ENCODE results near the gene ATP5F1E. TPM values are rescaled to one million over a fixed set of nuclear protein-coding genes. Genes with fewer than 3 reads are reported as not detected.
A peak's percentile ranks its signal among the peaks of the same experiment; 100 is the strongest.

Gene ATP5F1E
- total RNA-seq, 1 donor from 2014 or later = 94.4 TPM

GRCh38 chr20:59010321-59010994 lies 21.7 kb downstream of the ATP5F1E start:
- DNase-seq (ENCODE audit: low read depth) (peak; percentile 36), FAIRE-seq (no peak)
- H4K20me1 ChIP-seq (ENCODE audit: insufficient read depth, low read length) = peaks cover under 1% of the 10 kb centered on the region
- no peaks in the 10 kb centered on the region for H3K9me3 ChIP-seq (ENCODE audit: insufficient read depth, low read depth, low read length)
- peak overlapping the region; percentile 79 for H3K27ac ChIP-seq (ENCODE audit: low read depth, low read length)
- Mint-ChIP-seq H3K9me3 (ENCODE audit: unreplicated experiment) (no peaks in the 10 kb centered on the region), H3K4me1 (ENCODE audit: low read depth, unreplicated experiment) (peaks cover 32% of the 10 kb centered on the region), H3K27me3 (ENCODE audit: low read depth, unreplicated experiment) (no peaks in the 10 kb centered on the region), H3K27ac (ENCODE audit: unreplicated experiment) (peak overlapping the region; percentile 100), H3K4me3 (ENCODE audit: unreplicated experiment) (peak overlapping the region; percentile 66), H3K36me3 (ENCODE audit: low read depth, unreplicated experiment) (no peaks in the 10 kb centered on the region)
- no peaks in the 10 kb centered on the region for H3K27me3 ChIP-seq (ENCODE audit: insufficient read depth, low read length)
- H3K79me2 ChIP-seq (ENCODE audit: insufficient read depth, low read length) = peaks cover 13% of the 10 kb centered on the region
- H3K4me1 ChIP-seq (ENCODE audit: insufficient read depth, low read length) = peaks cover 51% of the 10 kb centered on the region
- peak overlapping the region; percentile 63 for H3K9ac ChIP-seq (ENCODE audit: low read length)
- peak overlapping the region; percentile 54 for H3K4me2 ChIP-seq (ENCODE audit: low read length)
- H3K36me3 ChIP-seq (ENCODE audit: insufficient read depth, low read length) = no peaks in the 10 kb centered on the region
- H3K4me3 ChIP-seq (ENCODE audit: insufficient read depth, low read depth, low read length) = no peak overlapping the region
- no peak for TF ChIP-seq CTCF (IDR thresholded peaks at IDR 0.05; ENCODE audit: insufficient read depth, low read depth, low read length)
- TF ChIP-seq EZH2 (IDR thresholded peaks at IDR 0.05; ENCODE audit: insufficient read depth, low read length) = no peak
- peak overlapping the region; percentile 24 for H2AFZ ChIP-seq (ENCODE audit: low read depth, low read length)

GRCh38 chr20:59008715-59009336 lies 23.3 kb downstream of the ATP5F1E start:
- peaks cover 14% of the 10 kb centered on the region for H4K20me1 ChIP-seq (ENCODE audit: insufficient read depth, low read length)
- no peaks in the 10 kb centered on the region for H3K9me3 ChIP-seq (ENCODE audit: insufficient read depth, low read depth, low read length)
- H3K4me2 ChIP-seq (ENCODE audit: low read length) = no peak overlapping the region
- H2AFZ ChIP-seq (ENCODE audit: low read depth, low read length) = no peak overlapping the region
- TF ChIP-seq CTCF (IDR thresholded peaks at IDR 0.05; ENCODE audit: insufficient read depth, low read depth, low read length) = no peak
- peaks cover 44% of the 10 kb centered on the region for H3K4me1 ChIP-seq (ENCODE audit: insufficient read depth, low read length)
- DNase-seq (ENCODE audit: low read depth) = no peak
- Mint-ChIP-seq H3K27me3 (ENCODE audit: low read depth, unreplicated experiment) (no peaks in the 10 kb centered on the region), H3K4me1 (ENCODE audit: low read depth, unreplicated experiment) (peaks cover 33% of the 10 kb centered on the region), H3K9me3 (ENCODE audit: unreplicated experiment) (no peaks in the 10 kb centered on the region), H3K36me3 (ENCODE audit: low read depth, unreplicated experiment) (peaks cover 4% of the 10 kb centered on the region), H3K4me3 (ENCODE audit: unreplicated experiment) (no peak overlapping the region), H3K27ac (ENCODE audit: unreplicated experiment) (no peak overlapping the region)
- no peak for FAIRE-seq
- peaks cover 27% of the 10 kb centered on the region for H3K79me2 ChIP-seq (ENCODE audit: insufficient read depth, low read length)
- no peak overlapping the region for H3K27ac ChIP-seq (ENCODE audit: low read depth, low read length)
- no peak overlapping the region for H3K4me3 ChIP-seq (ENCODE audit: insufficient read depth, low read depth, low read length)
- H3K27me3 ChIP-seq (ENCODE audit: insufficient read depth, low read length) = no peaks in the 10 kb centered on the region
- H3K9ac ChIP-seq (ENCODE audit: low read length) = no peak overlapping the region
- H3K36me3 ChIP-seq (ENCODE audit: insufficient read depth, low read length) = no peaks in the 10 kb centered on the region

Measured in astrocyte (in vitro differentiated cells and primary cell).